Activated CD8-positive, alpha-beta memory T cell treated with anti-CD3 and anti-CD28 coated beads, Interleukin-2, amount 50 U/mL, for 1 hour (primary cell): Measurements from ENCODE around the gene MBP.

Experiments
- DNase-seq: peaks from one replicate; pipeline ENCODE4 v3.0.0-alpha.2; 2020; ENCODE audit errors: extremely low read depth

The MBP gene

GRCh38 chr18:77047803-77048419 lies 84.7 kb downstream of the MBP start:
- DNase-seq = no peak

DNA sequence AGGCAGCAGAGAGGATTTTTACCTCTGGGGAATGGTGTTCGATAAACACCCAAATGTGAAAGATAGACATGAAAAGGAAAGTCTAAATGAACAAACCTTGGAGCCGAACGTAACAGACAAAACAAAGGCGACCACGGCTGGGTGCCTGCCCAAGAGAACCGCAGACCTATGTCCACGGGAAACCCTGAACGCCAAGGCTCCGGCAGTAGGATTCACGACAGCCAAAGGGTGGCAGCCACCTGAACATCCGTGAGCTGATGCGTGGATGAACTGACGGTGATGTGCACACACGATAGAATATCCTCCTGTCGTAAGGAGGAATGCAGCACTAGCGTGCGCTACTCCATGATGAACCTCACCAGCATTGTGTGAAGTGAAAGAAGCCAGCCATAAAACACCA lies 85.6 kb downstream of the MBP start:
- no peak for DNase-seq

- DNase-seq = no peak
Observed at GRCh38 chr18:77046409-77046808, 86.2 kb downstream of the MBP start.

DNA sequence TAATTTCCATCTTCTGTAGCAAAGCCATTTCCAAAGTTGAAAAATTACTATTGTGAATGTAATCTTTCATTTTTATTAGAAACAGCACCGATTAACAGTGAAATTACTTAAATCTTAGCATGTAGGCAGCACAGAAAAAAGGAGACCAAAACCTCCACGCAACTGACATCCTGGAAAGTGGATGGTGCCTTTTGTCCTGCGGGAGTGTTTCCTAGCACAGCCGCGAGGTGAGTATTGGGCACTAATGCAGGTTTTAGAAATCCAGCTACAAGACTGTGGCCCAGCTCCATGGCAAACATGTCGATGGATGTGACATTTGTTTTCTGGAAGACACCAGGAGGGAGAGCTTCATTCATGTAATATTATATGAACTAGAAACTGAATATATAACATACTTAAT lies 86.9 kb downstream of the MBP start:
- DNase-seq = no peak

GRCh38 chr18:77044866-77045664 lies 87.5 kb downstream of the MBP start:
- no peak for DNase-seq

DNA sequence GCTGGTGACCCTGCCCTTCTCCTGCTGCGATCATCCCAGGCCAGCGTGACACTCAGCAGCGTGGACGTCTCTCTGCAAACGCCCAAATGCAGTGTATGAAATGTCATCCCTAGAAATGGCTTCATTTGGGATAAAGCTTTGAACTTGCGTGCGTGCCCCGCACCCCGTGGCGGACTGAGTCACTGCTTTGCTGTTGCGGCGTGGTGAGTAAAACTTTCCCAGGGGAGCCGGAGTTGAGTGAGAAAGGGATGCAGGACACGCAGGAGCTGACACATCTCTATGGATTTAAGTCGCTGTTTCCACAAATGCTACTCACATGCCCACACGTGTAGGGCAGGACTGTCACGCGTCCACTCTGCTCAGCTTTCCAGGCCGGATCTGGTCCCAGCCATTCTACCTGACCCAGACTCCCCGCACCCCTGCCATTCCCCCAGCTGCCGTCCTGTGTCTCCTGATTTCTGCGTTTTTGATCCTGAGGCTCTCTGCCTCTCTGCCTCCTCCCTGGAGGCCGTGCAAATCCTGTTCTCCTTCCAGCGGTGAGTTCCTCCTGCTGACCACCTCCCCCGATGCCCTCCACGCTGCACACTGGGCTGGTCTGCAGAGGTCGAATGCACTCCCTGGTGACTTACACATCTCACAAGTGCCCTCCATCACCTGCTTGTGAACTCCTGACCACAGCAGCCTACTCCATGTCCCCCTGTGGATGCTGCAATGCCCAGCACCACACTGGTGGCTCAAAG lies 88.9 kb downstream of the MBP start:
- DNase-seq = no peak

GRCh38 chr18:77042583-77042982 lies 90.0 kb downstream of the MBP start:
- DNase-seq = no peak

DNA sequence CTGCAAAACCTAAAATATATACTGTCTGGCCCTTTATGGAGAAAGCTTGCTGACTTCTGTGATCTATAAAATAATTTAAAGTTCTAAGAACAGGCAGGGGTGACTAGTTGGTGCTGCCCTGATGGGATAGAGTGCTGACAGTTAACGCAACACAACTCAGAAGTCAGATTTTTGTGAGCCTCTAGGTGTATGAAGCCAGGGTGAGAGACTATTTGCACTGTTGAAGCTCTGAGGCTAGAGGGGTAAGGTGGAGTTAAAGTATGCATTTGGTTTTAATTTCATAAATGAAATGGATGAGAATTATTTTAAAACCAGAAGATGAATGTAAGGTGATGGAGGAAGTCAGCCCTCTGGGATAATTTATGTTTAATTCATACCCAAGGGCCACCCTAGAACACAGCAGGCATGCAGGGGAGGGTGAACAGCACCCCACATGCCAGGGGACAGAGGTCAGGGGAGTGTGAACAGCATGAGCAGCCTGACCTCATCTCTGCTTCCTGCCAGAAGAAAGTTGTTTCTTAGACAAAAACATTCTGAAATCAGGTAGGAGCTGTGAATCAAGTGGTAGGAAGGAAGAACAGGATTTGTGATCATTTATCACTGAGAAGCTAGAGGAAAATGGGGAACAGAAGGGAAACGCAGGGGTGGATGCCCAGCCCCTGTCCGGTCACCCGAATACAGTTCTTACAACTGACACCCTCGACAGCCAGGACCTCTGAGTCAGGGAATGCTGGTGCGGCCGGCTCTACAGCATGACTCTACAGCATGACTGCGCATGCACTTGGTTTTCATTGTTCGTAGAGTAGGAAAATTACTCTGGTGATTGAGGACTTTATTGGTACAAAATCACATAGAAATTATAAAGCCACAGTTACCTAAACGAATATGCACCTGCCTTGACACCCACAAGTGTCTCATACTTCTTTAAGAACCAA lies 93.1 kb downstream of the MBP start:
- DNase-seq = no peak

- no peak for DNase-seq
Observed at GRCh38 chr18:77038182-77038858, 94.3 kb downstream of the MBP start.

DNA sequence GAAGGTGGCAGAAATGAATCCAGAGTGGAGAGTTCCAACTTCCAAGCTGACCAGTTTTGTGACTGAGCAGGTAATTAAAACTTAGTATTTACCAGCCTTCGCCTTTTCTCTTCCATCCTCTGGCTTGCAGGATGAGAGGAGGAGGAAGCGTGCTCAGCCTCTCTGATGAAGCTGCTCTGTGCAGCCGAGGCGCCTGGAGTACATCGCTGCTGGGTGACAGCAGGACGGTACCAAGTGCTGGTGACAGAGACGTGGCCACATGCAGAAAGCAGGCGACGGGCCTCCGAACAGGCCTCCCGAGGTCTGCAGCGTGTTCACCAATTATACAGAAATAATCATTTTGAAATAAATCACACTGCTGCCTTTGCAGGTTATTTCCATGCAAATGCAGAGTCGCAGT lies 95.0 kb downstream of the MBP start:
- no peak for DNase-seq

GRCh38 chr18:77035380-77036187 lies 97.0 kb downstream of the MBP start:
- DNase-seq = no peak

DNA sequence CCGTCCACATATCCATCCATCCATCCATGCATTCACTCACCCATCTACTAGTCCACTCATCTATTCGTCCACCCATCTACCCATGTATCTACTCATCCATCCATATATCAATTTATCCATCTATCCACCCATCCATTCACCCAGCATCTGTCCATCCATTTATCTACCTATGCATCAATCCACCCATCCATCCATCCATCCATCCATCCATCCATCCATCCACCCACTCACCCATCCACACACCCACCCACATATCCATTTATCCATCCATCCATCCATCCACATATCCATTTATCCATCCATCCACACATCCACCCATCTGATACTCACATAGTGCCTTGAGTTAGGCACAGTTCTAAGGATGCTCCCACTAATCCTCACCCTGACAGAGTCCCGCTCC lies 99.0 kb downstream of the MBP start:
- DNase-seq = no peak

GRCh38 chr18:77032181-77032701 lies 100.3 kb downstream of the MBP start:
- no peak for DNase-seq

- no peak for DNase-seq
Observed at GRCh38 chr18:77031662-77032061, 100.9 kb downstream of the MBP start.

DNA sequence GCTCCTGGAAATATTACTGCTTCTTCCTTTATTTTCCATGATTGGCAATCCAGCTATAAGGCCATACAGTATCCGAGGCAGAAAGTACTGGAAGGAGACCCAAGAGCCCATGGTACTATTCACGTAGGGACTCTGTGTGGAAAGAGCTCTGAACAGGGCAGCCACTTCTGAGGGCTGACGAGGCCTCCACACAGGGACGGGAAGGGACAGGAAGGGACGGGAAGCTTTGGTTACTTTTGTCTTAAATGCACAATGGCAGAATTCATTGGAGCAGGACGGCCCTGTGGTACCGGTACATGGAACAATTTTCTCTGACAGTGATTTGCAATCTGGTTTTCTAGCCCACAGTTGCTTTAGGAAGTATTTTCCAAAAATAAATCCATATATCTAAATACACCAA lies 102.4 kb downstream of the MBP start:
- DNase-seq = no peak

GRCh38 chr18:77025831-77026363 lies 106.7 kb downstream of the MBP start:
- DNase-seq = no peak

GRCh38 chr18:77025123-77025522 lies 107.5 kb downstream of the MBP start:
- DNase-seq = no peak

DNA sequence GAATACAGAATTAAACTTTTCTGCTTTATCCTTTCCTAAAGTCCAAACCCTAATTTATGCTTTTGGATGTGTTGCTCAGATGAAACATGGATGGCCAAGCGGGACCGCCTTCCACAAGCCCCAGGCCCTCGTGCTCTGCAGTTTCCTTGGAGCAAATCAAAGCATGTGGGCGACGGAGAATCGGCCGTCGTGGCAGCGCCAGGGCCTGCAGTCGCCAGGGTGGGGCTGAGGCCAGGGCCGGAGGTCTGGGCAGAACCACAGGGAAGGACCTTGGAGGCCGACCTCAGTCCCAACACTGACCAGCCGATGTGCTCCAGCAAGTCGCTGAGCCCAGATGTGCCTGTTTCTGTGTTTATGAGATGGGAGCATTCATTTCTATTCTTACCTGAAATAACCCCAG lies 108.1 kb downstream of the MBP start:
- DNase-seq = no peak

DNA sequence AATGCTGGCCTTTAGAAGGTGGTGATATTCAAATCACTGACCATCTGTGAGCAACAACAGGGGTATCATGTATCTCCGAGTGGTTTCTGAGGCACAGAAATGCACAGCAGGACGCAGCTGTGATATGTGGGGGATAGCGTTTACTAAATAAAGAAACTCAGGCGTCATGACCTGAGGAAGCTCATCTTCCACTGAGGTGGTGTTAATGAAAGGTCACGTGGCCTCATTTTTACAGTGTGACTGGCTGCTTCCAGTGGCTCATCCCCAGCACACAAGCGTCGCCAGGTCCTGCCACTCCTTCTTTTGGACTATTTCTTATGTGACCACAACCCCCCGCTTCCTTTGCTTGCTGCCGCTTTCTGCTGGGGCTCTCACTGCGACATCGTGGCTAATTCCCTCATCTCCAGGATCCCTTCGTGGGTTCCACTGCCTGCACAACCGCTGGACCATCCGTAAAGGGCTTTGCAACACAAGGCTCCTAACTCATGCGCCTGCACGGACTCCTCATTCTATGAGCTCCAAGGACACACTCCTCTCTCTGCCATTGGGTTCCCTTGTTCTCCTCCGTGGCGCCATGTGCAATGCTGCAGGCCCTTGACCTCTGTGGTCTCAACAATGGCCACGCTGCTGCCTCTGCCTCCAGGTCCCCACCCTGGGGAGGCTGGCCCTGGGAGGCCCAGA lies 109.3 kb downstream of the MBP start:
- no peak for DNase-seq
